ENCODE measurements around the gene ARNT2. TPM values are rescaled to one million over a fixed set of nuclear protein-coding genes. Genes with fewer than 3 reads are reported as not detected.

Gene ARNT2
- total and polyA plus RNA-seq, 2 experiments from 2014 or later = 4.6 to 11.6 TPM

DNA sequence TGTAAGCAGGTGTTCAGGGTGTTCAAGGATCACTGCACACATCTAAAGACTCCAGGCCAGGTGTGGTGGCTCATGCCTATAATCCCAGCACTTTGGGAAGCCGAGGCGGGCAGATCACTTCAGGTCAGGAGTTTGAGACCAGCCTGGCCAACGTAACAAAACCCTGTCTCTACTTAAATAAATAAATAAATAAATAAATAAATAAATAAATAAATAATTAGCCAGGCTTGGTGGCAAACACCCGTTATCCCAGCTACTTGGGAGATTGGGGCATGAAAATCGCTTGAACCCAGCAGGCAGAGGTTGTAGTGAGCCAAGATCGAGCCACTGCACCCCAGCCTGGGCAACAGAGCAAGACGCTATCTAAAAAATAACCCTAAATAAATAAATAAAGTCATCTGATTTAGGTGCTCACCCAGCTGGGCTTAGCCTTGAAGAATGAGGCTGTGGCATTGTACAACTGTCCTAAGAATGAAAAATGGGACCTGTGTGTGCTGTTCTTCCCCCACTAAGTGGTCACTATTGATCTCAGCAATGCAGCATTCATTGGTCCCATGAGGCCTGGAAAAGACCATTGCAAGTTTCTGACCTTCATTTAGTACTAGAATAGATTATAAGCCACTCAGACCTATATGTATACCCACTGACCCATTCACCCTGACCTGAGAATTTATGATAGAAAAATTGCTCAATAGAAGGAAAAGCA is 208.1 kb downstream of the ARNT2 start (continued):
- TF ChIP-seq ZNF114 (CRISPR knock-in tag; IDR thresholded peaks at IDR 0.05) (no peak), STAT1 (IDR thresholded peaks at IDR 0.05; ENCODE audit: unreplicated experiment) (no peak), ZNF331 (CRISPR knock-in tag; IDR thresholded peaks at IDR 0.05; ENCODE audit: low read depth) (no peak)
- TF ChIP-seq, protein P1, sequence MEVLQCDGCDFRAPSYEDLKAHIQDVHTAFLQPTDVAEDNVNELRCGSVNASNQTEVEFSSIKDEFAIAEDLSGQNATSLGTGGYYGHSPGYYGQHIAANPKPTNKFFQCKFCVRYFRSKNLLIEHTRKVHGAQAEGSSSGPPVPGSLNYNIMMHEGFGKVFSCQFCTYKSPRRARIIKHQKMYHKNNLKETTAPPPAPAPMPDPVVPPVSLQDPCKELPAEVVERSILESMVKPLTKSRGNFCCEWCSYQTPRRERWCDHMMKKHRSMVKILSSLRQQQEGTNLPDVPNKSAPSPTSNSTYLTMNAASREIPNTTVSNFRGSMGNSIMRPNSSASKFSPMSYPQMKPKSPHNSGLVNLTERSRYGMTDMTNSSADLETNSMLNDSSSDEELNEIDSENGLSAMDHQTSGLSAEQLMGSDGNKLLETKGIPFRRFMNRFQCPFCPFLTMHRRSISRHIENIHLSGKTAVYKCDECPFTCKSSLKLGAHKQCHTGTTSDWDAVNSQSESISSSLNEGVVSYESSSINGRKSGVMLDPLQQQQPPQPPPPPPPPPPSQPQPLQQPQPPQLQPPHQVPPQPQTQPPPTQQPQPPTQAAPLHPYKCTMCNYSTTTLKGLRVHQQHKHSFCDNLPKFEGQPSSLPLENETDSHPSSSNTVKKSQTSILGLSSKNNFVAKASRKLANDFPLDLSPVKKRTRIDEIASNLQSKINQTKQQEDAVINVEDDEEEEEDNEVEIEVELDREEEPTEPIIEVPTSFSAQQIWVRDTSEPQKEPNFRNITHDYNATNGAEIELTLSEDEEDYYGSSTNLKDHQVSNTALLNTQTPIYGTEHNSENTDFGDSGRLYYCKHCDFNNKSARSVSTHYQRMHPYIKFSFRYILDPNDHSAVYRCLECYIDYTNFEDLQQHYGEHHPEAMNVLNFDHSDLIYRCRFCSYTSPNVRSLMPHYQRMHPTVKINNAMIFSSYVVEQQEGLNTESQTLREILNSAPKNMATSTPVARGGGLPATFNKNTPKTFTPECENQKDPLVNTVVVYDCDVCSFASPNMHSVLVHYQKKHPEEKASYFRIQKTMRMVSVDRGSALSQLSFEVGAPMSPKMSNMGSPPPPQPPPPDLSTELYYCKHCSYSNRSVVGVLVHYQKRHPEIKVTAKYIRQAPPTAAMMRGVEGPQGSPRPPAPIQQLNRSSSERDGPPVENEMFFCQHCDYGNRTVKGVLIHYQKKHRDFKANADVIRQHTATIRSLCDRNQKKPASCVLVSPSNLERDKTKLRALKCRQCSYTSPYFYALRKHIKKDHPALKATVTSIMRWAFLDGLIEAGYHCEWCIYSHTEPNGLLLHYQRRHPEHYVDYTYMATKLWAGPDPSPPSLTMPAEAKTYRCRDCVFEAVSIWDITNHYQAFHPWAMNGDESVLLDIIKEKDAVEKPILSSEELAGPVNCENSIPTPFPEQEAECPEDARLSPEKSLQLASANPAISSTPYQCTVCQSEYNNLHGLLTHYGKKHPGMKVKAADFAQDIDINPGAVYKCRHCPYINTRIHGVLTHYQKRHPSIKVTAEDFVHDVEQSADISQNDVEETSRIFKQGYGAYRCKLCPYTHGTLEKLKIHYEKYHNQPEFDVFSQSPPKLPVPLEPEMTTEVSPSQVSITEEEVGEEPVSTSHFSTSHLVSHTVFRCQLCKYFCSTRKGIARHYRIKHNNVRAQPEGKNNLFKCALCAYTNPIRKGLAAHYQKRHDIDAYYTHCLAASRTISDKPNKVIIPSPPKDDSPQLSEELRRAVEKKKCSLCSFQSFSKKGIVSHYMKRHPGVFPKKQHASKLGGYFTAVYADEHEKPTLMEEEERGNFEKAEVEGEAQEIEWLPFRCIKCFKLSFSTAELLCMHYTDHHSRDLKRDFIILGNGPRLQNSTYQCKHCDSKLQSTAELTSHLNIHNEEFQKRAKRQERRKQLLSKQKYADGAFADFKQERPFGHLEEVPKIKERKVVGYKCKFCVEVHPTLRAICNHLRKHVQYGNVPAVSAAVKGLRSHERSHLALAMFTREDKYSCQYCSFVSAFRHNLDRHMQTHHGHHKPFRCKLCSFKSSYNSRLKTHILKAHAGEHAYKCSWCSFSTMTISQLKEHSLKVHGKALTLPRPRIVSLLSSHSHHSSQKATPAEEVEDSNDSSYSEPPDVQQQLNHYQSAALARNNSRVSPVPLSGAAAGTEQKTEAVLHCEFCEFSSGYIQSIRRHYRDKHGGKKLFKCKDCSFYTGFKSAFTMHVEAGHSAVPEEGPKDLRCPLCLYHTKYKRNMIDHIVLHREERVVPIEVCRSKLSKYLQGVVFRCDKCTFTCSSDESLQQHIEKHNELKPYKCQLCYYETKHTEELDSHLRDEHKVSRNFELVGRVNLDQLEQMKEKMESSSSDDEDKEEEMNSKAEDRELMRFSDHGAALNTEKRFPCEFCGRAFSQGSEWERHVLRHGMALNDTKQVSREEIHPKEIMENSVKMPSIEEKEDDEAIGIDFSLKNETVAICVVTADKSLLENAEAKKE (CRISPR knock-in tag; IDR thresholded peaks at IDR 0.05) = no peak

DNA sequence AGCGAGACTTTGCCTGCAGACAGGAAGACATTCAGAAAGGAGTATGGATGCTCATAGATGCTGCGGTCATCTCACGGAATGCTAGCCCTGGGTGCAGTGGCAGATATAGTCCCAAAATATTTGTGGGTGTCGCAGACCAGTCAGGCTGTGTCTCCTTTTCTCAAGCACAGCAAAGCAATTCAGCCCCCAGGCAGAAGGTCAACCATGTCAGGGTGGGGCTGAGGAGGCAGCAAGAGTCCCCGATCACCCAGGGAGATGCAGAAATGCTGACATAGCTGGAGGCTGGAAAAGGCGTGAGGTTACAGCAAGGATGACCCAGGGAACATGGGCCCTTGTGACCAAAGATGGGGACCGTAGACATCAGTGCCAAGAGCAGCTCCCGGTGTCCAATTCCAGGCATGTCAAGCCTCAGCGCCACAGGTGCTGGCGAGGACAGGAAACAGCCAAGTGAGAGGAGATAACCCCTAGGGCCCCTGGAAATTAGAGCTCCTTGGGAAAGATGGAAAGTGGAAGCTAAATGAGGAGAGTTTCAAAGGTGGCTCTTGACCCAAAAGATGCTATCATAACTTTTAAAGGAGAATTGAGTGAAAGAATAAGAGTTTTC is 209.7 kb downstream of the ARNT2 start:
- Mint-ChIP-seq H3K4me1 (peaks cover 16% of the 10 kb centered on the region), H3K27me3 (ENCODE audit: insufficient read depth, low read depth, poor library complexity) (peaks cover 4% of the 10 kb centered on the region), H3K27ac (no peak overlapping the region), H3K4me3 (no peak overlapping the region), H3K9me3 (no peaks in the 10 kb centered on the region; the same call in 2 of the 3 replicates), H3K36me3 (ENCODE audit: low read depth) (no peaks in the 10 kb centered on the region)
- Histone ChIP-seq H3K27ac (ENCODE audit: low read depth) (no peak overlapping the region), H3K4me3 (no peak overlapping the region), H3K36me3 (ENCODE audit: insufficient read depth) (no peaks in the 10 kb centered on the region), H3K4me1 (ENCODE audit: insufficient read depth) (peaks cover 19% of the 10 kb centered on the region), H3F3A (replicated peaks; ENCODE audit: low read depth) (no peaks in the 10 kb centered on the region), H3K79me2 (replicated peaks; ENCODE audit: insufficient read depth) (no peaks in the 10 kb centered on the region), H4K20me1 (replicated peaks; ENCODE audit: insufficient read depth) (no peaks in the 10 kb centered on the region), H2AFZ (peak overlapping the region; percentile 52; the same call in 1 of the 2 replicates), H3K9me2 (ENCODE audit: insufficient read depth) (peaks cover 2% of the 10 kb centered on the region; the same call in 1 of the 2 replicates), H3K27me3 (ENCODE audit: insufficient read depth) (no peaks in the 10 kb centered on the region), H3K4me2 (no peak overlapping the region)
- ATAC-seq (no peak), DNase-seq (ENCODE audit: low spot score) (peak; percentile 10)
- TF ChIP-seq NANOG (IDR thresholded peaks at IDR 0.05; ENCODE audit: borderline replicate concordance) (no peak), ZNF114 (CRISPR knock-in tag; IDR thresholded peaks at IDR 0.05) (no peak), POLR2AphosphoS5 (IDR thresholded peaks at IDR 0.05; ENCODE audit: low read depth) (no peak), CREB1 (CRISPR knock-in tag; IDR thresholded peaks at IDR 0.05; ENCODE audit: low read depth) (no peak), JUNB (IDR thresholded peaks at IDR 0.05; ENCODE audit: unreplicated experiment) (no peak), STAT1 (IDR thresholded peaks at IDR 0.05; ENCODE audit: unreplicated experiment) (no peak), EZH2phosphoT487 (IDR thresholded peaks at IDR 0.05; ENCODE audit: unreplicated experiment) (no peak), ZNF331 (CRISPR knock-in tag; IDR thresholded peaks at IDR 0.05; ENCODE audit: low read depth) (no peak), EZH2 (IDR thresholded peaks at IDR 0.05; ENCODE audit: low read depth, unreplicated experiment) (no peak)
- TF ChIP-seq, protein P2, sequence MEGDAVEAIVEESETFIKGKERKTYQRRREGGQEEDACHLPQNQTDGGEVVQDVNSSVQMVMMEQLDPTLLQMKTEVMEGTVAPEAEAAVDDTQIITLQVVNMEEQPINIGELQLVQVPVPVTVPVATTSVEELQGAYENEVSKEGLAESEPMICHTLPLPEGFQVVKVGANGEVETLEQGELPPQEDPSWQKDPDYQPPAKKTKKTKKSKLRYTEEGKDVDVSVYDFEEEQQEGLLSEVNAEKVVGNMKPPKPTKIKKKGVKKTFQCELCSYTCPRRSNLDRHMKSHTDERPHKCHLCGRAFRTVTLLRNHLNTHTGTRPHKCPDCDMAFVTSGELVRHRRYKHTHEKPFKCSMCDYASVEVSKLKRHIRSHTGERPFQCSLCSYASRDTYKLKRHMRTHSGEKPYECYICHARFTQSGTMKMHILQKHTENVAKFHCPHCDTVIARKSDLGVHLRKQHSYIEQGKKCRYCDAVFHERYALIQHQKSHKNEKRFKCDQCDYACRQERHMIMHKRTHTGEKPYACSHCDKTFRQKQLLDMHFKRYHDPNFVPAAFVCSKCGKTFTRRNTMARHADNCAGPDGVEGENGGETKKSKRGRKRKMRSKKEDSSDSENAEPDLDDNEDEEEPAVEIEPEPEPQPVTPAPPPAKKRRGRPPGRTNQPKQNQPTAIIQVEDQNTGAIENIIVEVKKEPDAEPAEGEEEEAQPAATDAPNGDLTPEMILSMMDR (conservative IDR thresholded peaks at IDR 0.05; ENCODE audit: low read depth in 2 of 2) = no peak
- TF ChIP-seq, protein P3, sequence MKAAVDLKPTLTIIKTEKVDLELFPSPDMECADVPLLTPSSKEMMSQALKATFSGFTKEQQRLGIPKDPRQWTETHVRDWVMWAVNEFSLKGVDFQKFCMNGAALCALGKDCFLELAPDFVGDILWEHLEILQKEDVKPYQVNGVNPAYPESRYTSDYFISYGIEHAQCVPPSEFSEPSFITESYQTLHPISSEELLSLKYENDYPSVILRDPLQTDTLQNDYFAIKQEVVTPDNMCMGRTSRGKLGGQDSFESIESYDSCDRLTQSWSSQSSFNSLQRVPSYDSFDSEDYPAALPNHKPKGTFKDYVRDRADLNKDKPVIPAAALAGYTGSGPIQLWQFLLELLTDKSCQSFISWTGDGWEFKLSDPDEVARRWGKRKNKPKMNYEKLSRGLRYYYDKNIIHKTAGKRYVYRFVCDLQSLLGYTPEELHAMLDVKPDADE (IDR thresholded peaks at IDR 0.05) = no peak
